A172 (cell line): ENCODE measurements around the gene SMC1A. TPM values are rescaled to one million over a fixed set of nuclear protein-coding genes. Genes with fewer than 3 reads are reported as not detected.
"Not testable (repeated sequence)": the region's sequence is repeated elsewhere in the genome, so short reads cannot be mapped to it uniquely, and the experiment has no call there.

Experiments used
- DNase-seq: peaks from one replicate; pipeline ENCODE4 v3.0.0-alpha.2; 2015; ENCODE audit warnings: low spot score
- total RNA-seq: library from RNA; depleted of rRNA; stranded (reverse); fragments of >200 nt; shearing (Covaris generic); gene quantifications from 2 replicates; pipeline ENCODE4 v1.2.3, GENCODE V29; 2014

The SMC1A gene
- total RNA-seq, 1 experiment from 2014 or later = 54.9 TPM

- no peak for DNase-seq
These were observed 430 bp upstream of the SMC1A start, which contains the start of gene RIBC1 for GRCh38 chrX:53422861-53423306. TSS of gene RIBC1 (plus strand) at chrX:53422873. CDS start at chrX:53426277, 3,404 bp downstream.

- DNase-seq = no peak
These were observed 725 bp downstream of the SMC1A start for GRCh38 chrX:53421772-53422085.

GRCh38 chrX:53421125-53421524 lies 1.3 kb downstream of the SMC1A start:
- DNase-seq = no peak

GRCh38 chrX:53420351-53420750 lies 2.1 kb downstream of the SMC1A start:
- DNase-seq = not testable (repeated sequence)

GRCh38 chrX:53412446-53412845 lies 10.0 kb downstream of the SMC1A start:
- no peak for DNase-seq

- no peak for DNase-seq
These were observed 18.9 kb downstream of the SMC1A start for GRCh38 chrX:53403535-53403934.

- DNase-seq = no peak
These were observed 24.2 kb downstream of the SMC1A start for GRCh38 chrX:53398216-53398615.

GRCh38 chrX:53395605-53396298 lies 26.7 kb downstream of the SMC1A start:
- no peak for DNase-seq

GRCh38 chrX:53383376-53384076 lies 38.9 kb downstream of the SMC1A start:
- no peak for DNase-seq

- DNase-seq = no peak
These were observed 42.7 kb downstream of the SMC1A start for GRCh38 chrX:53379747-53380146.

GRCh38 chrX:53379008-53379710 lies 43.3 kb downstream of the SMC1A start:
- DNase-seq = no peak

GRCh38 chrX:53377464-53377863 lies 45.0 kb downstream of the SMC1A start:
- no peak for DNase-seq

GRCh38 chrX:53376888-53377287 lies 45.6 kb downstream of the SMC1A start:
- DNase-seq = no peak

- no peak for DNase-seq
These were observed 47.5 kb downstream of the SMC1A start for GRCh38 chrX:53374923-53375322.

- DNase-seq = no peak
These were observed 48.1 kb downstream of the SMC1A start for GRCh38 chrX:53374222-53374820.

- DNase-seq = no peak
These were observed 49.1 kb downstream of the SMC1A start for GRCh38 chrX:53373307-53373706.

GRCh38 chrX:53366454-53366853 lies 56.0 kb downstream of the SMC1A start:
- DNase-seq = not testable (repeated sequence)

- no peak for DNase-seq
These were observed 60.0 kb downstream of the SMC1A start for GRCh38 chrX:53362449-53362848.

- no peak for DNase-seq
These were observed 64.5 kb downstream of the SMC1A start for GRCh38 chrX:53357799-53358530.

GRCh38 chrX:53356186-53356585 lies 66.3 kb downstream of the SMC1A start:
- DNase-seq = peak; percentile 1

GRCh38 chrX:53354669-53355068 lies 67.8 kb downstream of the SMC1A start:
- no peak for DNase-seq

- DNase-seq = no peak
These were observed 74.5 kb downstream of the SMC1A start for GRCh38 chrX:53347948-53348347.
